ENCODE results near the gene QRICH2.
"Not testable (repeated sequence)": the region's sequence is repeated elsewhere in the genome, so short reads cannot be mapped to it uniquely, and the experiment has no call there.

QRICH2 gene

GRCh38 chr17:76307966-76308338 is at the start of gene QRICH2:
Gene QRICH2, minus strand, starts transcription at chr17:76308276. Its CDS starts 278 bp downstream, at chr17:76307998.
- no peak for DNase-seq (ENCODE audit: extremely low read depth in 1 of 2, low read depth in 1 of 2)

GRCh38 chr17:76357597-76358158 is 49.6 kb upstream of the QRICH2 start:
- DNase-seq (ENCODE audit: extremely low read depth in 1 of 2, low read depth in 1 of 2) = no peak

GRCh38 chr17:76356803-76357456 is 48.9 kb upstream of the QRICH2 start:
- DNase-seq (ENCODE audit: extremely low read depth in 1 of 2, low read depth in 1 of 2) = no peak

GRCh38 chr17:76354747-76355310 is 46.8 kb upstream of the QRICH2 start:
- DNase-seq (ENCODE audit: extremely low read depth in 1 of 2, low read depth in 1 of 2) = no peak

GRCh38 chr17:76354317-76354729 is 46.2 kb upstream of the QRICH2 start:
- no peak for DNase-seq (ENCODE audit: extremely low read depth in 1 of 2, low read depth in 1 of 2)

- peak; percentile 66 to 70 for DNase-seq (ENCODE audit: extremely low read depth in 1 of 2, low read depth in 1 of 2)
Observed at GRCh38 chr17:76353599-76354316, 45.7 kb upstream of the QRICH2 start, which contains the start of gene PRPSAP1. Gene PRPSAP1, minus strand, starts transcription at chr17:76353916. Its CDS starts 213 bp downstream, at chr17:76353703.

GRCh38 chr17:76353004-76353598 is 45.0 kb upstream of the QRICH2 start:
- peak in 1 of 2 donors; percentile 2 for DNase-seq (ENCODE audit: extremely low read depth in 1 of 2, low read depth in 1 of 2)

GRCh38 chr17:76351526-76352071 is 43.5 kb upstream of the QRICH2 start:
- no peak for DNase-seq (ENCODE audit: extremely low read depth in 1 of 2, low read depth in 1 of 2)

- DNase-seq (ENCODE audit: extremely low read depth in 1 of 2, low read depth in 1 of 2) = no peak
Observed at GRCh38 chr17:76350463-76350862, 42.4 kb upstream of the QRICH2 start.

GRCh38 chr17:76346936-76347335 is 38.9 kb upstream of the QRICH2 start:
- DNase-seq (ENCODE audit: extremely low read depth in 1 of 2, low read depth in 1 of 2) = not testable (repeated sequence)

GRCh38 chr17:76345377-76345974 is 37.4 kb upstream of the QRICH2 start:
- DNase-seq (ENCODE audit: extremely low read depth in 1 of 2, low read depth in 1 of 2) = no peak

GRCh38 chr17:76343106-76343505 is 35.0 kb upstream of the QRICH2 start:
- DNase-seq (ENCODE audit: extremely low read depth in 1 of 2, low read depth in 1 of 2) = no peak

GRCh38 chr17:76341301-76341700 is 33.2 kb upstream of the QRICH2 start:
- no peak for DNase-seq (ENCODE audit: extremely low read depth in 1 of 2, low read depth in 1 of 2)

GRCh38 chr17:76337413-76337777 is 29.3 kb upstream of the QRICH2 start:
- DNase-seq (ENCODE audit: extremely low read depth in 1 of 2, low read depth in 1 of 2) = no peak

- no peak for DNase-seq (ENCODE audit: extremely low read depth in 1 of 2, low read depth in 1 of 2)
Observed at GRCh38 chr17:76336756-76337412, 28.8 kb upstream of the QRICH2 start.

- DNase-seq (ENCODE audit: extremely low read depth in 1 of 2, low read depth in 1 of 2) = no peak
Observed at GRCh38 chr17:76335716-76336381, 27.8 kb upstream of the QRICH2 start.

GRCh38 chr17:76333673-76334505 is 25.8 kb upstream of the QRICH2 start:
- no peak for DNase-seq (ENCODE audit: extremely low read depth in 1 of 2, low read depth in 1 of 2)

- DNase-seq (ENCODE audit: extremely low read depth in 1 of 2, low read depth in 1 of 2) = no peak
Observed at GRCh38 chr17:76331083-76331482, 23.0 kb upstream of the QRICH2 start.

GRCh38 chr17:76329664-76330063 is 21.6 kb upstream of the QRICH2 start:
- DNase-seq (ENCODE audit: extremely low read depth in 1 of 2, low read depth in 1 of 2) = no peak

Data from stimulated activated CD8-positive, alpha-beta memory T cell treated with anti-CD3 and anti-CD28 coated beads, Interleukin-7, amount 100 ng/mL, for 48 hours (primary cell).